ENCODE results near the gene CTNNA1.

The CTNNA1 gene

GRCh38 chr5:138719811-138720210 is 33.4 kb upstream of the CTNNA1 start:
- no peak overlapping the region for H3K27ac ChIP-seq (ENCODE audit: low read depth, low read length)
- H3K36me3 ChIP-seq (ENCODE audit: low read length), result no peaks in the 10 kb centered on the region
- H3K4me2 ChIP-seq (ENCODE audit: low read depth, low read length, poor library complexity, severe bottlenecking), result no peak overlapping the region
- no peak overlapping the region for H3K9ac ChIP-seq (ENCODE audit: low read length)
- TF ChIP-seq CTCF (IDR thresholded peaks at IDR 0.05; ENCODE audit: insufficient read depth, low read length, poor library complexity, severe bottlenecking) (no peak), EZH2phosphoT487 (conservative IDR thresholded peaks at IDR 0.05; ENCODE audit: low read length) (no peak)
- H3K4me3 ChIP-seq (ENCODE audit: insufficient read depth, low read length, poor library complexity, severe bottlenecking), result no peak overlapping the region
- H3F3A ChIP-seq (ENCODE audit: insufficient read depth), result no peaks in the 10 kb centered on the region
- H2AFZ ChIP-seq (ENCODE audit: low read depth, low read length, severe bottlenecking), result no peak overlapping the region
- no peaks in the 10 kb centered on the region for H3K27me3 ChIP-seq (ENCODE audit: low read length)
- no peaks in the 10 kb centered on the region for H4K20me1 ChIP-seq (ENCODE audit: low read depth, low read length)
- H3K79me2 ChIP-seq (ENCODE audit: insufficient read depth, low read length), result no peaks in the 10 kb centered on the region
- H3K9me3 ChIP-seq (ENCODE audit: insufficient read depth, low read length), result no peaks in the 10 kb centered on the region
- H3K9me2 ChIP-seq (replicated peaks; ENCODE audit: insufficient read depth, low read length), result no peaks in the 10 kb centered on the region

GRCh38 chr5:138720840-138721239 is 32.4 kb upstream of the CTNNA1 start:
- no peaks in the 10 kb centered on the region for H3K9me3 ChIP-seq (ENCODE audit: insufficient read depth, low read length)
- no peak overlapping the region for H3K4me2 ChIP-seq (ENCODE audit: low read depth, low read length, poor library complexity, severe bottlenecking)
- H3K9me2 ChIP-seq (replicated peaks; ENCODE audit: insufficient read depth, low read length), result no peaks in the 10 kb centered on the region
- no peak overlapping the region for H2AFZ ChIP-seq (ENCODE audit: low read depth, low read length, severe bottlenecking)
- no peaks in the 10 kb centered on the region for H3K27me3 ChIP-seq (ENCODE audit: low read length)
- H3F3A ChIP-seq (ENCODE audit: insufficient read depth), result no peaks in the 10 kb centered on the region
- H3K36me3 ChIP-seq (ENCODE audit: low read length), result no peaks in the 10 kb centered on the region
- H3K4me3 ChIP-seq (ENCODE audit: insufficient read depth, low read length, poor library complexity, severe bottlenecking), result no peak overlapping the region
- no peaks in the 10 kb centered on the region for H3K79me2 ChIP-seq (ENCODE audit: insufficient read depth, low read length)
- no peak overlapping the region for H3K27ac ChIP-seq (ENCODE audit: low read depth, low read length)
- no peak overlapping the region for H3K9ac ChIP-seq (ENCODE audit: low read length)
- TF ChIP-seq EZH2phosphoT487 (conservative IDR thresholded peaks at IDR 0.05; ENCODE audit: low read length), result no peak
- no peak for TF ChIP-seq CTCF (IDR thresholded peaks at IDR 0.05; ENCODE audit: insufficient read depth, low read length, poor library complexity, severe bottlenecking)
- no peaks in the 10 kb centered on the region for H4K20me1 ChIP-seq (ENCODE audit: low read depth, low read length)

GRCh38 chr5:138721979-138722378 is 31.2 kb upstream of the CTNNA1 start:
- no peak overlapping the region for H3K27ac ChIP-seq (ENCODE audit: low read depth, low read length)
- no peaks in the 10 kb centered on the region for H3F3A ChIP-seq (ENCODE audit: insufficient read depth)
- no peak overlapping the region for H2AFZ ChIP-seq (ENCODE audit: low read depth, low read length, severe bottlenecking)
- no peaks in the 10 kb centered on the region for H3K27me3 ChIP-seq (ENCODE audit: low read length)
- no peaks in the 10 kb centered on the region for H3K9me2 ChIP-seq (replicated peaks; ENCODE audit: insufficient read depth, low read length)
- H4K20me1 ChIP-seq (ENCODE audit: low read depth, low read length), result no peaks in the 10 kb centered on the region
- TF ChIP-seq EZH2phosphoT487 (conservative IDR thresholded peaks at IDR 0.05; ENCODE audit: low read length) (no peak), CTCF (IDR thresholded peaks at IDR 0.05; ENCODE audit: insufficient read depth, low read length, poor library complexity, severe bottlenecking) (no peak)
- no peak overlapping the region for H3K4me3 ChIP-seq (ENCODE audit: insufficient read depth, low read length, poor library complexity, severe bottlenecking)
- H3K79me2 ChIP-seq (ENCODE audit: insufficient read depth, low read length), result no peaks in the 10 kb centered on the region
- no peaks in the 10 kb centered on the region for H3K36me3 ChIP-seq (ENCODE audit: low read length)
- no peaks in the 10 kb centered on the region for H3K9me3 ChIP-seq (ENCODE audit: insufficient read depth, low read length)
- H3K9ac ChIP-seq (ENCODE audit: low read length), result no peak overlapping the region
- no peak overlapping the region for H3K4me2 ChIP-seq (ENCODE audit: low read depth, low read length, poor library complexity, severe bottlenecking)

Measured in SU-DHL-6 (cell line).